Endothelial cell of umbilical vein (primary cell): ENCODE data around the gene KDM4C.

ENCODE experiments used
- CTCF ChIP-seq, 2 donors: IDR thresholded peaks; 1 replicate in 1 of 2; 2 replicates in 1 of 2; pipeline ENCODE4 v1.5.1; 2011; ENCODE audit warnings: low read length in 2 of 2, mild to moderate bottlenecking in 2 of 2, moderate library complexity in 2 of 2, control low read depth in 1 of 2, inconsistent platforms in 1 of 2, low read depth in 1 of 2; ENCODE audit not compliant: insufficient read depth in 1 of 2; ENCODE audit errors: extremely low read depth in 1 of 2
- MYC ChIP-seq: IDR thresholded peaks from one replicate; pipeline ENCODE4 v1.6.1; 2011; ENCODE audit warnings: mild to moderate bottlenecking, low read depth, low read length

- TF ChIP-seq CTCF (IDR thresholded peaks at IDR 0.05; ENCODE audit: extremely low read depth in 1 of 2, insufficient read depth in 1 of 2, low read depth in 1 of 2, low read length in 2 of 2) (no peak), MYC (no peak)
Observed at GRCh38 chr9:6884990-6885389, 127.2 kb downstream of the KDM4C start.
